Osteoblast (primary cell): ENCODE data around the gene ECI2. TPM values are rescaled to one million over a fixed set of nuclear protein-coding genes. Genes with fewer than 3 reads are reported as not detected.

Experiments
- DNase-seq: peaks from one replicate; pipeline ENCODE4 v3.0.0; 2011; ENCODE audit warnings: low spot score, mixed read lengths; ENCODE audit not compliant: insufficient read length; ENCODE audit errors: missing footprints
- H2AFZ ChIP-seq: 2 replicates; pipeline ENCODE4 v1.6.0; 2011; ENCODE audit warnings: mild to moderate bottlenecking, low read length
- H3K27ac ChIP-seq: 2 replicates; pipeline ENCODE4 v1.5.1; 2011; ENCODE audit warnings: mild to moderate bottlenecking, low read depth, low read length, moderate library complexity
- H3K27me3 ChIP-seq: 2 replicates; pipeline ENCODE4 v1.6.0; 2012; ENCODE audit warnings: mild to moderate bottlenecking, control low read depth, inconsistent platforms, low read length, moderate library complexity; ENCODE audit not compliant: insufficient read depth
- H3K36me3 ChIP-seq: 2 replicates; pipeline ENCODE4 v1.5.1; 2011; ENCODE audit warnings: mild to moderate bottlenecking, low read length, control low read depth, moderate library complexity; ENCODE audit not compliant: insufficient read depth
- H3K4me1 ChIP-seq: 2 replicates; pipeline ENCODE4 v1.5.1; 2011; ENCODE audit warnings: mild to moderate bottlenecking, low read length, control low read depth, moderate library complexity; ENCODE audit not compliant: insufficient read depth
- H3K4me2 ChIP-seq: 2 replicates; pipeline ENCODE4 v1.6.0; 2011; ENCODE audit warnings: mild to moderate bottlenecking, low read length; ENCODE audit not compliant: insufficient read depth
- H3K4me3 ChIP-seq: fragments of 200-600 bp; sonication (generic); 3 replicates; pipeline ENCODE4 v1.5.1; 2012; ENCODE audit warnings: mild to moderate bottlenecking, low read length, inconsistent platforms; ENCODE audit not compliant: insufficient read depth
- H3K79me2 ChIP-seq: 2 replicates; pipeline ENCODE4 v1.6.0; 2012; ENCODE audit warnings: mild to moderate bottlenecking, low read length, control low read depth, inconsistent platforms; ENCODE audit not compliant: insufficient read depth
- H3K9me3 ChIP-seq: 2 replicates; pipeline ENCODE4 v1.5.1; 2011; ENCODE audit warnings: low read depth, low read length, control low read depth
- H4K20me1 ChIP-seq: 2 replicates; pipeline ENCODE4 v1.6.0; 2012; ENCODE audit warnings: mild to moderate bottlenecking, low read length, control low read depth; ENCODE audit not compliant: insufficient read depth
- CTCF ChIP-seq: IDR thresholded peaks from 2 replicates; pipeline ENCODE4 v1.5.1; 2011; ENCODE audit warnings: mild to moderate bottlenecking, low read depth, low read length, moderate library complexity; ENCODE audit errors: extremely low read depth
- total RNA-seq: library from RNA; depleted of rRNA; stranded (reverse); fragments of >200 nt; gene quantifications from 2 replicates; pipeline ENCODE4 v1.2.3, GENCODE V29; 2012

ECI2 gene
- total RNA-seq, 1 donor = 76.0 TPM

- H3K9me3 ChIP-seq = no peaks in the 10 kb centered on the region
- no peak for TF ChIP-seq CTCF
- H3K27ac ChIP-seq = peak overlapping the region; percentile 82
- no peak overlapping the region for H2AFZ ChIP-seq
- H3K4me1 ChIP-seq = peaks cover 56% of the 10 kb centered on the region
- peak overlapping the region; percentile 19 for H3K4me3 ChIP-seq
- peaks cover 64% of the 10 kb centered on the region for H3K36me3 ChIP-seq
- H3K4me2 ChIP-seq = peak overlapping the region; percentile 63
- peaks cover 2% of the 10 kb centered on the region for H3K79me2 ChIP-seq
- H4K20me1 ChIP-seq = no peaks in the 10 kb centered on the region
- no peak for DNase-seq
- H3K27me3 ChIP-seq = no peaks in the 10 kb centered on the region
These were observed 9.9 kb downstream of the ECI2 start for GRCh38 chr6:4125500-4125899.

GRCh38 chr6:4124351-4124750 lies 11.0 kb downstream of the ECI2 start:
- DNase-seq = no peak
- Histone ChIP-seq H3K9me3 (no peaks in the 10 kb centered on the region), H3K36me3 (peaks cover 62% of the 10 kb centered on the region), H2AFZ (no peak overlapping the region), H4K20me1 (no peaks in the 10 kb centered on the region), H3K27ac (peak overlapping the region; percentile 82), H3K4me1 (peaks cover 45% of the 10 kb centered on the region), H3K79me2 (no peaks in the 10 kb centered on the region), H3K4me3 (no peak overlapping the region), H3K27me3 (no peaks in the 10 kb centered on the region), H3K4me2 (no peak overlapping the region)
- no peak for TF ChIP-seq CTCF

GRCh38 chr6:4115741-4116140 lies 19.6 kb downstream of the ECI2 start:
- peaks cover 18% of the 10 kb centered on the region for H3K4me1 ChIP-seq
- no peaks in the 10 kb centered on the region for H3K79me2 ChIP-seq
- no peaks in the 10 kb centered on the region for H4K20me1 ChIP-seq
- H3K4me3 ChIP-seq = no peak overlapping the region
- H3K27me3 ChIP-seq = no peaks in the 10 kb centered on the region
- H2AFZ ChIP-seq = no peak overlapping the region
- no peak overlapping the region for H3K27ac ChIP-seq
- H3K36me3 ChIP-seq = peaks cover 50% of the 10 kb centered on the region
- TF ChIP-seq CTCF = no peak
- no peaks in the 10 kb centered on the region for H3K9me3 ChIP-seq
- no peak overlapping the region for H3K4me2 ChIP-seq
- no peak for DNase-seq

GRCh38 chr6:4114123-4114522 lies 21.3 kb downstream of the ECI2 start:
- peak; percentile 76 for DNase-seq
- H3K27me3 ChIP-seq = no peaks in the 10 kb centered on the region
- H3K4me3 ChIP-seq = peak overlapping the region; percentile 1
- no peaks in the 10 kb centered on the region for H4K20me1 ChIP-seq
- peak overlapping the region; percentile 45 for H3K4me2 ChIP-seq
- no peaks in the 10 kb centered on the region for H3K9me3 ChIP-seq
- no peak overlapping the region for H2AFZ ChIP-seq
- peaks cover 18% of the 10 kb centered on the region for H3K4me1 ChIP-seq
- H3K27ac ChIP-seq = peak overlapping the region; percentile 36
- H3K79me2 ChIP-seq = no peaks in the 10 kb centered on the region
- peak; percentile 12 for TF ChIP-seq CTCF
- peaks cover 36% of the 10 kb centered on the region for H3K36me3 ChIP-seq
